RWPE2 (cell line): ENCODE data around the gene RAP1GAP2.
A peak's percentile ranks its signal among the peaks of the same experiment; 100 is the strongest.

ENCODE experiments used
- ATAC-seq: fragments of 200-7000 bp; cut with Tn5 transposase; 3 replicates; pipeline ENCODE4 v1.9.1; 2021; ENCODE audit warnings: low read depth
- DNase-seq: peaks from one replicate; pipeline ENCODE4 v3.0.0-alpha.2; 2020; ENCODE audit warnings: low spot score
- H3K27ac ChIP-seq: fragments of 450-650 bp; 2 replicates; pipeline ENCODE4 v1.5.1; 2017; ENCODE audit warnings: mild to moderate bottlenecking; ENCODE audit not compliant: poor library complexity, severe bottlenecking
- H3K27me3 ChIP-seq: fragments of 250-450 bp; sonication (Bioruptor Pico); 2 replicates; pipeline ENCODE4 v1.5.1; 2021; ENCODE audit warnings: mild to moderate bottlenecking, moderate library complexity; ENCODE audit not compliant: insufficient read depth, poor library complexity, severe bottlenecking
- H3K36me3 ChIP-seq: fragments of 250-450 bp; sonication (Bioruptor Pico); 2 replicates; pipeline ENCODE4 v1.5.1; 2020; ENCODE audit warnings: low read depth, mild to moderate bottlenecking, moderate library complexity
- H3K4me1 ChIP-seq: fragments of 250-450 bp; sonication (Bioruptor Pico); 2 replicates; pipeline ENCODE4 v1.5.1; 2021; ENCODE audit warnings: mild to moderate bottlenecking, moderate library complexity; ENCODE audit not compliant: insufficient read depth, poor library complexity, severe bottlenecking
- H3K4me3 ChIP-seq: fragments of 250-450 bp; sonication (Bioruptor Pico); 2 replicates; pipeline ENCODE4 v1.5.1; 2021; ENCODE audit warnings: mild to moderate bottlenecking, moderate library complexity; ENCODE audit not compliant: severe bottlenecking
- H3K9me3 ChIP-seq: fragments of 250-450 bp; sonication (Bioruptor Pico); 2 replicates; pipeline ENCODE4 v1.5.1; 2021; ENCODE audit warnings: mild to moderate bottlenecking, moderate library complexity; ENCODE audit not compliant: severe bottlenecking
- TF ChIP-seq, protein P1 (sequence below): fragments of 450-650 bp; IDR thresholded peaks from one replicate; pipeline ENCODE4 v1.5.1; 2017; ENCODE audit warnings: mild to moderate bottlenecking, moderate library complexity; ENCODE audit not compliant: poor library complexity, severe bottlenecking

RAP1GAP2 gene

DNA sequence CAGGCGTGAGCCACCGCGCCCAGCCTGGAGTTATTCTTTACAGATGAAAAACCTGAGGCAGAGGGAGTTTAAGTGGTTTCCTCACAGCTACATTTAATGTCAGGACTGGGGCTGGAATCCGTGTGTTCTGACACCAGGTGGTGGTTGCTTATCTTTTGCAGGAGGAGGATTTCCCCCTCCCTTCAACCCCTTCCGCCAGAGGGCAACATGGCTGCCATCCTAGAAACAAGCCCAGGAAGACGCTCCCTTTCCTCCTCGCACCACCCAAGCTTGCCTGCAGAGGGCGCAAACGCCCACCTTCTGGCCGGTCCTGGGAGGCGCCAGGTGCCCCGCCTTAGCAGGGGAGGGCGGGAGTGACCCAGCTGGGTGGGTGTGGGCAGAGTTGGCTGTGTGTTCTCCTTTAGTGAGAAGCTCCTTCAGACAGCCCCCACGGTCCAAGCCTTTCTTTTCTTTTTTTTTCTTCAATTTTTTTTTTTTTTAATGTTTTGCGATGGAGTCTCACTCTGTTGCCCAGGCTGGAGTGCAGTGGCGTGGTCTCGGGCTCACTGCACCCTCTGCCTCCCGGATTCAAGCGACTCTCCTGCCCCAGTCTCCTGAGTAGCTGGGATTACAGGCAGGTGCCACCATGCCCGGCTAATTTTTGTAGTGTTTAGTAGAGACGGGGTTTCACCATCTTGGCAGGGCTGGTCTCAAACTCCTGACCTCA is 9.9 kb upstream of the RAP1GAP2 start:
- no peak overlapping the region for H3K4me3 ChIP-seq
- no peak overlapping the region for H3K27ac ChIP-seq
- no peaks in the 10 kb centered on the region for H3K9me3 ChIP-seq
- H3K36me3 ChIP-seq = no peaks in the 10 kb centered on the region
- TF ChIP-seq, protein P1, sequence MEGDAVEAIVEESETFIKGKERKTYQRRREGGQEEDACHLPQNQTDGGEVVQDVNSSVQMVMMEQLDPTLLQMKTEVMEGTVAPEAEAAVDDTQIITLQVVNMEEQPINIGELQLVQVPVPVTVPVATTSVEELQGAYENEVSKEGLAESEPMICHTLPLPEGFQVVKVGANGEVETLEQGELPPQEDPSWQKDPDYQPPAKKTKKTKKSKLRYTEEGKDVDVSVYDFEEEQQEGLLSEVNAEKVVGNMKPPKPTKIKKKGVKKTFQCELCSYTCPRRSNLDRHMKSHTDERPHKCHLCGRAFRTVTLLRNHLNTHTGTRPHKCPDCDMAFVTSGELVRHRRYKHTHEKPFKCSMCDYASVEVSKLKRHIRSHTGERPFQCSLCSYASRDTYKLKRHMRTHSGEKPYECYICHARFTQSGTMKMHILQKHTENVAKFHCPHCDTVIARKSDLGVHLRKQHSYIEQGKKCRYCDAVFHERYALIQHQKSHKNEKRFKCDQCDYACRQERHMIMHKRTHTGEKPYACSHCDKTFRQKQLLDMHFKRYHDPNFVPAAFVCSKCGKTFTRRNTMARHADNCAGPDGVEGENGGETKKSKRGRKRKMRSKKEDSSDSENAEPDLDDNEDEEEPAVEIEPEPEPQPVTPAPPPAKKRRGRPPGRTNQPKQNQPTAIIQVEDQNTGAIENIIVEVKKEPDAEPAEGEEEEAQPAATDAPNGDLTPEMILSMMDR = peak; percentile 88
- no peaks in the 10 kb centered on the region for H3K4me1 ChIP-seq
- DNase-seq (no peak), ATAC-seq (peak; percentile 93)
- H3K27me3 ChIP-seq = no peaks in the 10 kb centered on the region

DNA sequence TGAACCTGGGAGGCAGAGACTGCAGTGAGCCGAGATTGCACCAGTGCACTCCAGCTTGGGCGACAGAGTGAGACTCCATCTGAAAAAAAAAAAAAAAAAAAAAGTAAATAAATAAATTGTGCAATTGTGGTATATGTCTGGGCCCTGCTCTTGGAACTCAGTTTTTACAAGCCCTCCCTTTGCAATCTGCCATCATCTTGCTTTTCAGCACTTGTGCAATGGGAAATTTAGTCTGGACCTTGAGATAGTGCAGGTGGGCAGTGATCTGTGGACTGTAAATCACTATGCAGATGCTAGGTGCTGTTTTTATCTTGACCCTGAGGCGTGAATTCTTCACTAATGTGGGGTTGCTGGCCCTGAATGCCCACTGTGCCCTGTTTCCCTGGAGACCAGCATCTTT is 6.5 kb upstream of the RAP1GAP2 start:
- ATAC-seq (no peak), DNase-seq (no peak)
- TF ChIP-seq, protein P1 = no peak
- no peaks in the 10 kb centered on the region for H3K27me3 ChIP-seq
- H3K27ac ChIP-seq = no peak overlapping the region
- no peak overlapping the region for H3K4me3 ChIP-seq
- no peaks in the 10 kb centered on the region for H3K4me1 ChIP-seq
- H3K9me3 ChIP-seq = no peaks in the 10 kb centered on the region
- no peaks in the 10 kb centered on the region for H3K36me3 ChIP-seq

DNA sequence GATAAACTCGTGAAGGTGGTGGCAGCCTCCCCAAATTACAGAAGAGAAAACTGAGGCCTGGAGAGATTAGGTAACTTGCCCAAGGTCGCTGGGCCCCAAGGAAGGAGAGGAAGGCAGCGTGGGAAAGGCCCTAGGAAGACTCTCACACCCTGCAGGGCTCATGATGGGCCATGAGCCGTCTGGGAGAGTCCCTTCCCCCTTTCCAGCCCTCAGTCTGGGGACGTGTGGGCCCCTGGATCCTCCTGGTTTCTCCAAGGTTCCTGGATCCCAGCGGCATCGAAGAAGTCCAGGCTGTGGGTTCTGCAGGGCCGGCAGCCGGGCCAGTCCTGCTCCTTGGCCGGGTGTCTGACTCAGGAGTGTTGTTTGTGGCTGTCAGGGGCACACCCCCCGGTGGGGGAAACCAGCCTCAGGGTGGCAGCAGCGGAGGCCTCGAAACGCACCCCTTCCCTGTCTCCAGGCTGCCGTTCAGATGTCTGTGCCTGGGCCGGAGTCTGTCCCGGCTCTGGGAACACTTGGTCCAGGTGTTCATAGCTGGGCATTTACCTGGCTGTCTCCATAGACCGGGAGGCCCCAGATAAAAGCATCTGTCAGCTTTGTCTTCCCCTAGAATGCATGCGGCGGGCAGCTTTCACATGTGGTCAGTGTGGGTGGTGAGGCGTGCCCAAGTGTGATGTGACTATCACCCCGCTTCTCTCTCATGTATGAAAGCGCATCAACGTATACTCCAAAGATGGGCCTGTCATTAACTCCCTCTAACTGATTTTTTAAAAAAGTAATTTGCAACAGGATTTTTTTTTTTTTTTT is 3.7 kb upstream of the RAP1GAP2 start:
- Histone ChIP-seq H3K4me1 (peaks cover 3% of the 10 kb centered on the region), H3K27ac (no peak overlapping the region), H3K9me3 (no peaks in the 10 kb centered on the region), H3K27me3 (no peaks in the 10 kb centered on the region), H3K36me3 (no peaks in the 10 kb centered on the region), H3K4me3 (no peak overlapping the region)
- no peak for DNase-seq
- ATAC-seq = no peak
- TF ChIP-seq, protein P1 = no peak

DNA sequence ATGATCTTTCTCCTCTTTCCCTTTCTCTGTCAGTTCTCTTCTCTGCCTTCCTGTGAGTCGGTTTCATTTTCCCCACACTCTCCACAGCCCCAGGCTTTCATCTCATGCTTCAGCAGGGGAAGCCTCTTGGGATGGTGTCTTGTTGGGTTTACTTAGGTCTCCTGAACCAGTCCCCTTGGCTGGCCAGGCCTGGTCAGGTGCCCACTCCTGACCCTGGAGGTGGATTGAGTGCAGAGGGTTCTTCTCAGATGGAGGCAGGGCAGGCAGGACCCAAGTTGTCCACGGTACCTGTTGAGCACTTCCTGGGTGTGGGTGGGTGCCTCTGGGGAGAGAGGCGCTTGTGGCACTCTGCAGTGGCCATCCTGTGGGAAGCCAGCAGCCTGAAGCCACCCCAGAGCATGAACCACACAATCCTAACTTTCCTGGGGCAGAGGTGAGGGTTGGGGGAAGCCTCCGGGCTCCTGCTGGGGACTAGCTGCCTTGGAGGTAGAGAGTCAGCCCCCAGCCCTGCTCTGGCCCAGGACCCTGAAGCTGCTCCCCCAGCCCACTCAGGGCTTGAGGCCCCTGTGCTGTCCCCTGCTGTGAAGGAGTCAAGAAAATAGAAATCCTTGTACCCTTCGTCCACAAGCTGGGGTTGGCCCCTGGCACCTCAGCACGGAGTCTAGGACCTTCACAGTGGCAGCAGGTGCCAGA is 2.0 kb upstream of the RAP1GAP2 start:
- H3K9me3 ChIP-seq = no peaks in the 10 kb centered on the region
- ATAC-seq (no peak), DNase-seq (no peak)
- no peak overlapping the region for H3K27ac ChIP-seq
- peaks cover 3% of the 10 kb centered on the region for H3K4me1 ChIP-seq
- H3K27me3 ChIP-seq = no peaks in the 10 kb centered on the region
- no peak overlapping the region for H3K4me3 ChIP-seq
- TF ChIP-seq, protein P1 = no peak
- H3K36me3 ChIP-seq = no peaks in the 10 kb centered on the region
